ENCODE data around the gene XYLT2.

DNA sequence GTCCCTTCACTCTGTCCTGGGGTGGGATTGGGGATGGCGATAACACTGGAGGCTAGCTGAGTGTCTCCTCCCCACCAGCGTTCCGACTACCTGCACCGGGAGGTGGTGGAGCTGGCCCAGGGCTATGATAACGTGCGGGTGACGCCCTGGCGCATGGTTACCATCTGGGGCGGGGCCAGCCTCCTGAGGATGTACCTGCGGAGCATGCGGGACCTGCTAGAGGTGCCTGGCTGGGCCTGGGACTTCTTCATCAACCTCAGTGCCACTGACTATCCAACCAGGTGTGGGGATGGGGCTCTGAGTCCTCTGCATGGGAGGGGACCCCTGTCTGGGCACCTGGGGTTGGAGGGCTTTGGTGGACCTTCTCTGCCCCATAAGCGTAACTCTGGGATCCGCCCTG, 8.8 kb downstream of the XYLT2 start:
- TF ChIP-seq, protein P1, sequence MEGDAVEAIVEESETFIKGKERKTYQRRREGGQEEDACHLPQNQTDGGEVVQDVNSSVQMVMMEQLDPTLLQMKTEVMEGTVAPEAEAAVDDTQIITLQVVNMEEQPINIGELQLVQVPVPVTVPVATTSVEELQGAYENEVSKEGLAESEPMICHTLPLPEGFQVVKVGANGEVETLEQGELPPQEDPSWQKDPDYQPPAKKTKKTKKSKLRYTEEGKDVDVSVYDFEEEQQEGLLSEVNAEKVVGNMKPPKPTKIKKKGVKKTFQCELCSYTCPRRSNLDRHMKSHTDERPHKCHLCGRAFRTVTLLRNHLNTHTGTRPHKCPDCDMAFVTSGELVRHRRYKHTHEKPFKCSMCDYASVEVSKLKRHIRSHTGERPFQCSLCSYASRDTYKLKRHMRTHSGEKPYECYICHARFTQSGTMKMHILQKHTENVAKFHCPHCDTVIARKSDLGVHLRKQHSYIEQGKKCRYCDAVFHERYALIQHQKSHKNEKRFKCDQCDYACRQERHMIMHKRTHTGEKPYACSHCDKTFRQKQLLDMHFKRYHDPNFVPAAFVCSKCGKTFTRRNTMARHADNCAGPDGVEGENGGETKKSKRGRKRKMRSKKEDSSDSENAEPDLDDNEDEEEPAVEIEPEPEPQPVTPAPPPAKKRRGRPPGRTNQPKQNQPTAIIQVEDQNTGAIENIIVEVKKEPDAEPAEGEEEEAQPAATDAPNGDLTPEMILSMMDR (conservative IDR thresholded peaks at IDR 0.05; ENCODE audit: low read length): no peak
- TF ChIP-seq EZH2phosphoT487 (IDR thresholded peaks at IDR 0.05; ENCODE audit: borderline replicate concordance, low read depth, low read length): no peak

Measured in OCI-LY7 (cell line).